ENCODE results near the gene AMIGO1.

AMIGO1 gene, protein sequence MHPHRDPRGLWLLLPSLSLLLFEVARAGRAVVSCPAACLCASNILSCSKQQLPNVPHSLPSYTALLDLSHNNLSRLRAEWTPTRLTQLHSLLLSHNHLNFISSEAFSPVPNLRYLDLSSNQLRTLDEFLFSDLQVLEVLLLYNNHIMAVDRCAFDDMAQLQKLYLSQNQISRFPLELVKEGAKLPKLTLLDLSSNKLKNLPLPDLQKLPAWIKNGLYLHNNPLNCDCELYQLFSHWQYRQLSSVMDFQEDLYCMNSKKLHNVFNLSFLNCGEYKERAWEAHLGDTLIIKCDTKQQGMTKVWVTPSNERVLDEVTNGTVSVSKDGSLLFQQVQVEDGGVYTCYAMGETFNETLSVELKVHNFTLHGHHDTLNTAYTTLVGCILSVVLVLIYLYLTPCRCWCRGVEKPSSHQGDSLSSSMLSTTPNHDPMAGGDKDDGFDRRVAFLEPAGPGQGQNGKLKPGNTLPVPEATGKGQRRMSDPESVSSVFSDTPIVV

DNA sequence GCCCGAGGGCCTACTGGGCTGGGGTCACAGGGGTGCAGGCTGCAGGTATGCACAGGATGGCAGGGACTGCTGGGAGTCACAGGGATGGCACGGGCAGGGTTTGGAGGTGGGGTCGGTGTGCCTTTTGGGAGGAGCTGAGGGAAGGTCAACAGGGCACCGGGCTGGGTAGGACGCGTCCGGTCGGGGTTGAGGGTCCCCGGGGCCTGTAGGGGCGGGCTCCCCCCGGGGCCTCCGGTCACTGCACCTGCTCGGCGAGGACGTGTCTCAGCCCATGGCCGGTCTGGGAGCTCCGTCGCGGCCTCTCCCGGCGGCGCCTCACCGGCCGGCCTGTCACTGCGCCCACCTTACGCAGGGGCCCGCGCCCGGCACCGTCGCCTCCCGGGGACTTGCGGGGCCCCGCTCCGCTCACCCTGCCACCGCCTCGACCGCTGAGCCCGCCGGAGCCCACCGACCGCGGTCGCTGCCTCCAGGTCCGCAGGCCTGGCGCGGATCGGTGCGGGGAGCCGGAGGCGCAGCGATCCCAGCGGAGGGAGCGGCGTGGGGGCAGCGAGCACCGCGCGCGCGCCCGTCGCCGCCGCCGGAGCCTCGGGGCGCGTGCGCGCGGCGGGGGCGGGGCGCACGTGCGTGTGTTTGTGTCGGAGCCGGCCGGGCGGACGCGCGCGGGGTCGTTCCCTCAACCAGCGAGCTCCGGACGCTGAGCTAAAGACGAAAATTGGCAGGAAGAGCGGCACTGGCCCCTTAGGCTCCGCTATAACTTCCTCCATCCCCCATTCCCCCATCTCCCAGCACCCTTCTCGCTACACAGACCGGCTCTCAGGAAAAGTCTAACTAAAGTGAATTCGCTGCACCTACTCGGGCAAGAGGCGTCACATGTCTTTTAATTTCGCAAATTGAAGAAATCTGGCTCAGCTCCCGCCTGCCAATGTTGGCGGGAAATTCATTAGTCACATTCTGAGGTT, at the start of gene AMIGO1:
Gene AMIGO1, minus strand, starts transcription at position 552 of the 959 bp plus-strand sequence. CDS start 815 bp downstream, outside the sequence.
- DNase-seq (ENCODE audit: low spot score), result peak; percentile 81

DNA sequence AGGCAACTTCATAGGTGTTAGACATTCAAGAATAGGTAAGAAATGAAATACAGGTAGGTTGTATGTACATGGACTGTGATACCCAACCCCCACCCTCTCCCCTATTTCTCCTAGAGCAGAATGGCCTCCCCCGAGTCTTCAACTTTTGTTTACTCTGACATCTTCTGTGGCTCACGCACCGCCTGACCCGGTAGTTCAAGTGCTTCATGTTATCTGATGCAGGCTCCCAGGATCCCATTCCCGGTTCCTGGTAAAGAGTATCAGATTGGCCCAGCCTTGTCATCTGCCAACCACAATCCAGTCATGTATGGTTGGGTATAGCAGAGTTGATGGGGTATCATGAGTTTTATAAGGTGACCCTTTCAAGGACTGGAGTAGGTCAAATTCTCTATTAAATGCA, 48.0 kb upstream of the AMIGO1 start:
- no peak for DNase-seq (ENCODE audit: low spot score)

DNA sequence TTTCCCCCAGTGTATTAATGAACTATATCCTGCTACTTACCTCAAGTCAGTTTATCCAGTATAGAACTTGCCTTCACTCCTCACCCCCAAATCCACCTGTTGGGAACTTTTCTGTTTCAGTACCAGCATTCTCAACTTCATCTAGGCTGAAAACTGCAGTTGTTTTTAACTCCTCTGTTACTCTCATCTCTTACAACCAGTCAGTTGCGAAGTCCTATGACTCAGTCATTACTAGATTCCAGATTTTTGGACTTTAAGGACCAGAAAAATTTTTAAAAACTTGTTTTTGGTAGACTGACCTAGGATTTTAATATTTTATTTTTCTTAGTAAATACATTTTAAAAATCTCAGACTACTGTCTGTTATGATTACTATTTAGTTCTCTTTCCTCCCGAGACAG, 47.0 kb upstream of the AMIGO1 start:
- DNase-seq (ENCODE audit: low spot score), result no peak

DNA sequence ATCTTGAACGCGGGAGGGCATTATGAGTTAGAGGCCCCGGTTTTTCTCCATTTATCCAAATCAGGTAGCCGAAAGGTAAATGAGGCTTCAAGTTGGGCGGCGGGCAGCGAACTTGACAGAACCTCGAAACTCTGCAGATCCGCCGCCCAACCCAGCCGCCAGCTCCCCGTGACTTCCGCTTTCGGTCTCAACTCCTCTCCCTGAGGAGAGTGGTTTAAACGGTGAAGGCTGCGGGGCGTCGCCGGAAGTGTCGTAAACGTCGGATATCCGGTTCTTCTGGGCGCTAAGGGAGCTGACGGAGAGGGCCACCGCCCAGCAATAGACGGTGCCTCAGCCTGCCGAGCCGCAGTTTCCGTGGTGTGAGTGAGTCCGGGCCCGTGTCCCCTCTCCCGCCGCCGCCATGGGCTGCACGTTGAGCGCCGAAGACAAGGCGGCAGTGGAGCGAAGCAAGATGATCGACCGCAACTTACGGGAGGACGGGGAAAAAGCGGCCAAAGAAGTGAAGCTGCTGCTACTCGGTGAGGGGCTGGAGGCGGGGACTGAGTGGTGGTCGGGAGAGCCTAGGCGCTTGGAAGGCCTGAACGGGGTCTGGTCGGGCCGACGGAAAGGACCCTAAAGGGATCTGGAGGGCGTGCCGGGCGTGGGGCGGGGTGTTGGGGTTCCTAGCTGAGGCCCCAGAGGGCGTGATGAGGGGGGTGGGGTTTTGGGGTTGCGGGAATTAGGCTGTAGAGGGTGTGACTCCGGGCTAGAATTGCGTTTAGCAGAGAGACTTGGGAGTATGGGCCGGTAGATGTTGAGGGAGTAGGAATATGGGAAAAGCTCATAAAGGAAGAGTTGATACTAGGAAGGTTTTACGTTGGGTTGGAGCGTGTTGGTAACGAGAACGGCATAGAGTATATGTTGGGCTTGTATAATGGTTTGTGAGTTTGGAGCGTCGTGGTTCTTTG, 39.1 kb upstream of the AMIGO1 start, which contains the start of gene GNAI3:
Gene GNAI3, plus strand, starts transcription at position 295 of the 947 bp plus-strand sequence. Its CDS starts 106 bp downstream, at position 401.
- peak; percentile 97 for DNase-seq (ENCODE audit: low spot score)

DNA sequence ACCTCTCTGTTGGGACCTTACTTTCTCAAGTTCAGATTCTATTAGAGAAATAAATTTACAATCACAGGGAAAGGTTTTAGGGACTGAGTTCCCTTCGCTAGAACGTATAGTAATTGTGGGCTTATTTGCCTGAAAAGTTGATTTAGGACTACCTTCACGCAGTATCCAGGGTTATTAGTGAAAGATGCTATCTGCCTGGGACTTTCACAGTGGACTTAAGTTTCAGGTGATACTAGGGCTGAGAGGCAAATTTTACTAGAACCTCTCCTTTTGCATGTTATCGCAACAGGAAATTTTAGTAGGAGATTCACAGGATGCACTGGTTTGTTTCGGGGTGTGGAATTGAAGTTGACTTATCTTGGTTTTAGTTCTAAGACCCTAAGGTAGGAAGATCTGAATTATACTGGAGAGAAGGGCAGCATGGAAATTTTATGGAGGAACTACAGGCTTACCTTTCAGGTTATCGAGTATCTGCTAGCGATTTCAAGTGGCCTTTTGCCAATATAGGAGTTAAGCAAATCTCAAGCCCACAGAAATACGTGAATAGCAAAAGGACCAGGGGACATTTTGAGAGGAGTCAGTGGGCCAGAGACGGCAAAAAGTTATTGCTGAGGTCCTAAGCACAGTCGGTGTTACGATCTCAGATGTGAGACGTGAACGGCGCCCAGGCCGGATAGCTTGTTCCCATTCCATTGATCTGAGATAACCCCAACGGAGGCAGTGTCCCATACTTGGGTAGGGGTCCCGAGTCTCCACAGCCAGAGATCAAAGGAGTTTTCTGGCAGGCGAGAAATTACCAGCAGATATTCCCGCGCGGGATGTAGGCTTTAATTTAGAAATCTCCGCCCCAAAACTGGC, 38.2 kb upstream of the AMIGO1 start:
- DNase-seq (ENCODE audit: low spot score), result no peak

DNA sequence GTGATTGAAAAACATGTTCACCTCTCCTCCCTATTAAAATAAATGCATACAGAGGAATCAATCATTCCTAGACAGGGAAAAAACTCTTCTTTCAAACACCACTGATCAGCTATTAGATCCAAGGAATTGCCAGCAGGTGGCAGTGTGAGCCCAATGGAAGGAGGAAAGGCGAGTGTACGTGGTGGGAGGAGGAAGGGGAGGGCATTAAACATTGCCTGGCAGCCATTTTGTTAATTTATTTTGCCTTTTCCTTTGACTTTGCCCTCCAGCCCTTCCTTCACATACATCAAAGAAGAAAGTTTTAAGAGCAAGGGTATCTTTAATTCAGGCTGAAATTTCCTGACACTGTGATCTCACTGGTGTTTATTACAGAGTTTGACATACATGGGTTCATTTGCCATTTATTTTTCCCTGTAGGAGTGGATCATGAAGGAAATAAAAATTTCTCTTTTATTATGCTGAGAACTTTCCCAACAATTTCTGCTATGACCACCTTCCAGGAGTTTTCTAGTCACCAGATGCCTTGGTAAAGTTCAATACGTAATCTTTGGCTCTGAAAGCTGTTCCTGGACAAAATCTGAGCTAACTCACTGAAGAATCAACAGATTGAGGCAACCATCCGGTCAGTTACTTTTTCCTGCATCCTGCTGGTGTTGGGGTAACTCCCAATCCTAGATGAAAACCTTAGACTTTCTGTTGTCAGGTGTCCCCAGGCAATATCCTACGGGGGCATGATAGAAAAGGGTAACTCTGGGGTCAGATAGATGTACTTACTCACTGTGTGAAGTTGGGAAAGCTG, 37.0 kb upstream of the AMIGO1 start:
- peak; percentile 88 for DNase-seq (ENCODE audit: low spot score)

DNA sequence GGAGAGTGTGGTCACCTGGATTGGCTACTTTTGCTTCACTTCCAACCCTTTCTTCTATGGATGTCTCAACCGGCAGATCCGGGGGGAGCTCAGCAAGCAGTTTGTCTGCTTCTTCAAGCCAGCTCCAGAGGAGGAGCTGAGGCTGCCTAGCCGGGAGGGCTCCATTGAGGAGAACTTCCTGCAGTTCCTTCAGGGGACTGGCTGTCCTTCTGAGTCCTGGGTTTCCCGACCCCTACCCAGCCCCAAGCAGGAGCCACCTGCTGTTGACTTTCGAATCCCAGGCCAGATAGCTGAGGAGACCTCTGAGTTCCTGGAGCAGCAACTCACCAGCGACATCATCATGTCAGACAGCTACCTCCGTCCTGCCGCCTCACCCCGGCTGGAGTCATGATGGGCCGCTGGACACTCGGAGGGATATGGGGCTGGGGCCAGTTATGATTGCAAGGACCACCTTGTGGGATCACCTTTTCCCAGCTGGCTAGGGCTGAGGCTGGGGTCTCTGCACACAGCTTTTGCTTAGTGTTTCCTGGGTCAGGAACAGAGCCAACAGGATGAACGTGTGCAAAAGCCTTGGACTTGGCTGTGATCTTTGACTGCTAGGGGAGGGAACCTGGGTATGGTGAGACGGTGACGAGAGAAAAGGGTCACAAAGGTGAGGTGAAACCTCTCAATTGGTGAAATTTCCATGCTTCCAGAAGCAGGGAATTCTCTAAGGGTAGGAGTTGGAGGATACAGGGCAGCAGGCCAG, 34.6 kb upstream of the AMIGO1 start:
- DNase-seq (ENCODE audit: low spot score), result no peak

DNA sequence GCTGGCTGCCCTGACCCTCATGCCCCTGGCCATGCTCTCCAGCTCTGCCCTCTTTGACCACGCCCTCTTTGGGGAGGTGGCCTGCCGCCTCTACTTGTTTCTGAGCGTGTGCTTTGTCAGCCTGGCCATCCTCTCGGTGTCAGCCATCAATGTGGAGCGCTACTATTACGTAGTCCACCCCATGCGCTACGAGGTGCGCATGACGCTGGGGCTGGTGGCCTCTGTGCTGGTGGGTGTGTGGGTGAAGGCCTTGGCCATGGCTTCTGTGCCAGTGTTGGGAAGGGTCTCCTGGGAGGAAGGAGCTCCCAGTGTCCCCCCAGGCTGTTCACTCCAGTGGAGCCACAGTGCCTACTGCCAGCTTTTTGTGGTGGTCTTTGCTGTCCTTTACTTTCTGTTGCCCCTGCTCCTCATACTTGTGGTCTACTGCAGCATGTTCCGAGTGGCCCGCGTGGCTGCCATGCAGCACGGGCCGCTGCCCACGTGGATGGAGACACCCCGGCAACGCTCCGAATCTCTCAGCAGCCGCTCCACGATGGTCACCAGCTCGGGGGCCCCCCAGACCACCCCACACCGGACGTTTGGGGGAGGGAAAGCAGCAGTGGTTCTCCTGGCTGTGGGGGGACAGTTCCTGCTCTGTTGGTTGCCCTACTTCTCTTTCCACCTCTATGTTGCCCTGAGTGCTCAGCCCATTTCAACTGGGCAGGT, 33.9 kb upstream of the AMIGO1 start:
- no peak for DNase-seq (ENCODE audit: low spot score)

DNA sequence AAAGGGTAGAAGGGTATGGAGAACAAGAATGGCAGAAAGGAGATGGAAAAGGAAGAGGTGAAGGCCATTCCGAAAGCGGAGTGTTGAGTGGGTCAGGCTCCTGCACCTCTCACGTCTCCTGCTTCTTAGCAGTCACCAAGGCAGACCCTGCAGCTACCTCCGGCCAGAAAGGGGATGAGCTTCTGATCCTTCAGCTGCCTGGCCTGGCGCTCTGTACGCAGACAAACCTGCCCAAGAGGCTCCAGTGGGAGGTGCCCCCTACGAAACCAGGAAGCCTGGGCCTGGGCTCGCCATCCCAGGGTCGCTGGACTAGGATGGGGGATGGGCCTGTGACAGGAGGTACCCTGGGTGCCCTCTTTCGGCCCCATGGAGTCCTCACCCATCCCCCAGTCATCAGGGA, 33.1 kb upstream of the AMIGO1 start:
- DNase-seq (ENCODE audit: low spot score), result no peak

DNA sequence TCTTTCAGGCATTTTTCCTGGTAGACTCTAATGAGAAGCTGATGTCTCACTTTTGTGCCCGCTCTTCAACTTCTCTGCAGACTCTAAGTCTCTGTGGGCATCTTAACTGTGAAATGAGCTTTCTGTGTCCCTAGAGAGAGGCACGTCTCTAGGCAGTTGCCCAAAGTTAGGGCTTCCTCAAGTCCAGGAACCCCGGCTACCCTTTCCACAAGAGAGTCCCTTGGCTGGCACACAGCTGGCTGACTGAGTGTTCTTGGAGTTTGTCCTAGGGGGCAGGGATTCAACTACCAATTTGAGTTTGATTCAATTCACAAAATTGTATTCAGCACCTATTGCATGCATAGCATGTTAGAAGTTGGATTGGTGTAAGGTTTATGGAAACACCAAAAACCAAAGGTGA, 31.6 kb upstream of the AMIGO1 start:
- no peak for DNase-seq (ENCODE audit: low spot score)

DNA sequence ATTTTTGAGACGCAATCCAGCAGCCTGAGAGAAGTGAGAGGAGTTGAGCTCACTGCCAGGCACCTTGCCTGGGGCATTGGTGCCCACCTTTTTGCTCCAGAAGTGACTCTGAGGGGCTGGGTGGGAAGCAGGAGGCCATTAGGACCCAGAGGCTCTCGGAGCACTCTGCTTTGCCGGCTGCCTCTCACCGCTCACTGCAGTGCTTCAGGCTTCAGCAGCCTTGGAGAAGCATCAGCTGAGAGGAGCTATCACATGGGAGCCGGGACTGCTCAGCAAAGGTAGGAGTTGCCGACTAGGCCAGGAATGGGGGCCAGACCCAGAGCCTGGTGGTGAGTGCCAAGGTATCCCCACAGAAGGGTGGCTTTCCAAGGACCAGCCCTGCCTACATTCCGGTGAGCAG, 30.1 kb upstream of the AMIGO1 start, which contains the start of gene GPR61:
Gene GPR61, plus strand, starts transcription at position 197 of the 400 bp plus-strand sequence. CDS start 3,151 bp downstream, outside the sequence.
- no peak for DNase-seq (ENCODE audit: low spot score)

DNA sequence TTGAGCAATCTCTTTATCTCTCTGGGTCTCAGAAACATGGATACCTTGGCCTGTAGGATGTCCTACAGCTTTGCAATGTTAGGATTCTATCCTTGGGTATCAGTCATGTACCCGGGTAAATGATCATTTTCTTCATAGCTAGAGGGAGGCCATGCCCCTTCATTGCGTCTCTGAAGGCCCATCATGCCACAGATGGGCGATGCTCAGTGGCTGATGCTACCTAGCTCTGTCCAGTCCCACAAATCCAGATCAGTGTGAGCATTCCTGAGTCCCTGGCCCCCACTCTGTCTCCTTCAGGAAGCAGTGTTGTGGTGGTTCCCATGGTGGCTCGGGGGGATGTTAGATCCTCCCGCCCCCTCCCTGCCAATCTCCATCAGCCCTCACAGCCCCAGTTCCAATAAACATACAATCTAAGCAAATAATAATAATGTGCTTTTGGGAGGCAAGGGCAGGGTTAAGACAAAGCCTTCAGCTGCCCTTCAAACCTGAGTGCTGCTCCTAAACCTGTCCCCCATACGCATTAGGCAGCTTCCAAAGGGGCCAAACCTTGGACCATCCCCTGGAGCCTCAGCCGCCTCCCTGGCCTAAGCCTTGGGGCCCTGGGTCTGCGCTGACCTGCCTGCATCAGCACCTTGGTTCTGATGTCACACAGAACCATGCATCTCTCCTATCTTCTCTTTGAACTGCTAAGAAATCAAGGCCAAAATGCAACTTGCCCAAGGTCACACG, 29.5 kb upstream of the AMIGO1 start:
- DNase-seq (ENCODE audit: low spot score), result no peak

DNA sequence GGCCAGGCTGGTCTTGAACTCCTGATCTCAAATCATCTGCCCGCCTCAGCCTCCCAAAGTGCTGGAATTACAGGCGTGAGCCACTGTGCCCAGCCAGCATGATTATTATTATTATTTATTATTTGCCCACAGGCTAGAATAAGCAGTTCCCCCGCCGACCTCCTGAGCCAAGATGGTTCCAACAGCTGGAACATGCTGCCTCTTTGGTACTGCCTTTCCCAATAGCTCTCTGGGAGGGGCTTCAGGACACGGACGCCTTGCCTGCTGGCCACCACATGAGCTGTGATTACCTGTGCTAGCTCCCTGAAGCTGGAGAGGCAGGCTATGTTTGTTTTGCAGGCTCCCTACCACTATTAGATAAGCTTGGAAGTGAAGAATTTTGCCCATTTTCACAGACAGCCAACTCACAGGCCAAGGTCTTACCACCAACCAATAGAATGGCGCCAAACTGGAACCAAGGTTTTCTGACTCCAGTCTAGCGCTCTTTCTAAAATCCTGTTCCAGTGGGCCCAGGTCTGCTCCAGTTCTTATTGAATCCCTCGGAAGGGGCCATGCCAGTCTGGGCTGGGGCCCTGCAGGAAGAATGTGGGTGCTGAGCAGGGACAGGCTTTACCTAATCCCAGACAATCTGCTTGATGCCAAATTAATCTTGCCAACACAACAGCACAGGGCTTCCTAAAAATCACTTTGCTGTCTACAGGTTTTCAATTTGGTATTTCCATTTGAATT, 28.1 kb upstream of the AMIGO1 start:
- DNase-seq (ENCODE audit: low spot score), result no peak

DNA sequence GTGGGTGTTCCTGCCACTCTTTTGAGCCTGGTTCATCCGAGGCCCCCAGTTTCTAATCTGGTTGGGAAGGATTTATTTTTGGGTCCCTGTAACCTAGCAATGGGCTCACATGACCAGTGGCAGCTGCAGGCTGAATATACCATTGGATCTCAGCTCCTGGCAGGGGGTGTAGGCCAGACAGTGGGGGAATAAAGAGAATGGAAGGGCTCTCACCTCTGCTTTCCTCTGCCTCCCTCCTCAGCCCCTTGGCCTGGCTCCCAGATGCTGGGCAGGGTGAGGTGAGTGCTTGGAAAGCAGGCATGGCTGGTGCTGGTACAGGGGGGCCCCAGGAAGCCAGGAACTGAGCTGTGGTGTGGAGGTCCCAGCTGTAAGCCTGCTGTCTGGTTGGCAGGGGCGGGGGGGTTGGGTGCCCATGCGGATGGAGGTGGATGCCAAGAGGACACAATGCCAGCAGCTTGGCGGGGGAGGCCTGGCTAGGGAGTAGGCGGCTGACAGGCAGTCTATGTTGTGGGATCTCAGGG, 26.5 kb upstream of the AMIGO1 start:
- DNase-seq (ENCODE audit: low spot score), result no peak

DNA sequence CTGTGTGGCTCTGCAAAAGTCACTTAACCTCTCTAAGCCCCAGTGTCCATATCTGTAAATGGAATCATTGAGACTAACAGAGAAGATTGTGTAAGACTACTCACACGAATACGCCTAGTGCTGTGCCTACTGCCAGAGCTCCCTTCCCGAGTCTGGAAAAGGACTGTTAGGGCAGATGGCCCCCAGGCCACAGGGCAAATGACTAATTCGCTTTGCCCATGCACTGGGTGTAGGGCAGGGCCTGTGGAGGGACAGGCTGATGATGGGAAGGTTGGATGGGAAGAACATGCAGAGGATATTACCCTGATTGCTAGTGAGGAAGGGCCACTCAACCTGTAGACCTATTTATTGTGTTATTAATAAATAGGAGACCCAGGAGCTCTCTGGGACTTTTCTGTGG, 26.0 kb upstream of the AMIGO1 start:
- no peak for DNase-seq (ENCODE audit: low spot score)

DNA sequence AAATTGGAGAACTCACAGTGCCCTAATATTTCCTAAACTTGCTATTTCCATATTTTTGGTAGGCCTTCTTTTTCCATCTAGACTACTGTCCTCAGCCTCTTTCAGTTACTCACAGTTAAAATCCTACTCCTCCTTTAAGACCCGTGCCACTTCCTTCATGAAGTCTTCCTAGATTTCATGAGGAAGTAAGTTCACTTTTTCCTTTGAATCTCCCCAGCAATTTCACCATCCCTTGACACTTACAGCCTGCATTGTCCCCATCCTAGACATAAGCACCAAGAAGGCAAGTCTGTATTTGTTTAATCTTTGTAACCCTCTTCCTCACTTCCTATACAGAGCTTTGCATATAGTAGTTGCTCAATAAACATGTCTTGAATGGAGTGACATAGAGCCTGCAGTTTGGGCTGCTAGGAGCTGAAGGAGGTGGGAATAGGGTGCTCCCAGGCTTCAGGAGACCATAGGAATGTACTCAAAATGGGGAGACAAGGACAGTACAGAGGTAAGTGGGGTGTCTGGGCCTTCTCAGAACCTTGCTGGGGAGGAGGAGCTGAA, 24.9 kb upstream of the AMIGO1 start:
- no peak for DNase-seq (ENCODE audit: low spot score)

All from left forelimb (tissue), 1 donor.